Stomach (tissue), 9 donors: ENCODE data around the gene ZNF841. TPM values are rescaled to one million over a fixed set of nuclear protein-coding genes. Genes with fewer than 3 reads are reported as not detected.
A peak's percentile ranks its signal among the peaks of the same experiment; 100 is the strongest.
"Not testable (repeated sequence)": the region's sequence is repeated elsewhere in the genome, so short reads cannot be mapped to it uniquely, and the experiment has no call there.

Experiments used
- DNase-seq, 2 donors: peaks; one replicate each; pipeline versions ENCODE4 v3.0.0 to v3.0.0-alpha.2; 2013 to 2019
- H3K27ac ChIP-seq, 5 donors: fragments of 200-600 bp in 4 of 5; sonication (generic) in 4 of 5; one replicate each; pipeline ENCODE4 v1.5.1; 2013 to 2019; ENCODE audit warnings: mild to moderate bottlenecking in 1 of 5, moderate library complexity in 1 of 5
- H3K27me3 ChIP-seq, 3 donors: fragments of 200-600 bp; sonication (generic); one replicate each; pipeline ENCODE4 v1.5.1; 2017 to 2019; ENCODE audit warnings: mixed run types in 1 of 3
- H3K36me3 ChIP-seq, 4 donors: fragments of 200-600 bp; sonication (generic); 1 replicate in 3 of 4; 2 replicates in 1 of 4; pipeline ENCODE4 v1.5.1; 2016 to 2019
- H3K4me1 ChIP-seq, 4 donors: fragments of 200-600 bp; sonication (generic); one replicate each; pipeline ENCODE4 v1.5.1; 2016 to 2019
- H3K4me3 ChIP-seq, 4 donors: fragments of 200-600 bp; sonication (generic) in 3 of 4; one replicate each; pipeline ENCODE4 v1.5.1; 2016 to 2019; ENCODE audit warnings: mild to moderate bottlenecking in 1 of 4
- H3K9me3 ChIP-seq, 4 donors: fragments of 200-600 bp; sonication (generic); one replicate each; pipeline ENCODE4 v1.5.1; 2016 to 2019
- CTCF ChIP-seq, 7 experiments: fragments of 450-650 bp in 4 of 7; fragments of 200-600 bp in 3 of 7; sonication (generic) in 3 of 7; IDR thresholded peaks; one replicate each; pipeline ENCODE4 v1.5.1; 2016 to 2019; ENCODE audit warnings: antibody characterized with exemption in 7 of 7, control low read depth in 2 of 7, mild to moderate bottlenecking in 1 of 7
- EP300 ChIP-seq: sonication (generic); formaldehyde crosslinking; IDR thresholded peaks from one replicate; pipeline ENCODE4 v1.6.1; 2017; ENCODE audit warnings: antibody characterized with exemption
- POLR2A ChIP-seq, 4 donors: fragments of 450-650 bp; IDR thresholded peaks; one replicate each; pipeline ENCODE4 v1.6.1; 2016; ENCODE audit warnings: antibody characterized with exemption in 4 of 4, control low read depth in 2 of 4, mild to moderate bottlenecking in 1 of 4, moderate library complexity in 1 of 4
- POLR2AphosphoS5 ChIP-seq, 3 donors: sonication (generic); formaldehyde crosslinking; IDR thresholded peaks; one replicate each; pipeline ENCODE4 v1.6.1; 2016; ENCODE audit warnings: antibody characterized with exemption in 3 of 3
- WGBS, 5 donors: extraction: QIAGEN DNeasy Blood & Tissue Kit in 3 of 5; methylation state at CpG; one replicate each; pipeline versions ENCODE4 v1.1.5 to v1.1.7; 2013 to 2018; 5-methylcytosine and 5-hydroxymethylcytosine counted together
- intact Hi-C: fragments of 100-400 bp; cut with DNase I; formaldehyde crosslinking; loops from one replicate; pipeline ENCODE4 v1.15.1; 2023; ENCODE audit warnings: low total_unique reads
- polyA plus RNA-seq, 3 donors: library from polyadenylated mRNA; stranded (reverse); fragments of 200-250 nt; gene quantifications; one replicate each; pipeline ENCODE4 v1.2.3, GENCODE V29; 2013
- small RNA-seq, 4 donors: library from RNA; depleted of rRNA; stranded (forward); fragments of <200 nt; gene quantifications; one replicate each; pipeline ENCODE3, GENCODE V24; 2016
- total RNA-seq, 5 donors: library from RNA; depleted of rRNA; stranded (reverse); fragments of >200 nt; gene quantifications; one replicate each; pipeline versions ENCODE4 v1.1.0 to v1.2.3, GENCODE V29; 2014 to 2016
- donor health status: healthy with polysubstance abuse.
- donor health status: Bipolar disorder and iron deficiency.
- donor health status: healthy.

ZNF841 gene
- total and polyA plus RNA-seq, 8 donors, result 4.3 to 47.4 (median 10.9) TPM

- intact Hi-C loops, result no loop called here
- Histone ChIP-seq H3K27me3 (no peaks in the 10 kb centered on the region), H3K36me3 (peaks cover 23 to 45% (median 35%) of the 10 kb centered on the region in 4 donors), H3K9me3 (peaks cover 14 to 73% (median 59%) of the 10 kb centered on the region in 4 donors), H3K4me3 (peak within 1 kb of the TSS; percentile 69 to 78 (median 73)), H3K27ac (peak within 1 kb of the TSS; percentile 85 to 93 (median 91)), H3K4me1 (peaks cover 0 to 22% (median 14%) of the 10 kb centered on the region in 4 donors)
- TF ChIP-seq POLR2AphosphoS5 (IDR thresholded peaks at IDR 0.05) (peak; percentile 70 to 90 (median 76)), CTCF (IDR thresholded peaks at IDR 0.05) (no peak)
- WGBS, 5 donors, result 1% methylated on average over 39 to 53 of the region's 53 CpGs
- peak; percentile 87 to 97 for DNase-seq
These were observed 67.4 kb downstream of the ZNF841 start, which contains the start of gene ZNF614 for GRCh38 chr19:52028027-52028779. TSS of gene ZNF614 (minus strand) at chr19:52028379. CDS start at chr19:52025745, 2,634 bp downstream.

GRCh38 chr19:52026255-52026990, 69.1 kb downstream of the ZNF841 start:
- Histone ChIP-seq H3K4me3 (peak overlapping the region in 1 of 4 donors; percentile 69), H3K36me3 (peaks cover 32 to 55% (median 50%) of the 10 kb centered on the region in 4 donors), H3K9me3 (peaks cover 11 to 73% (median 57%) of the 10 kb centered on the region in 4 donors), H3K4me1 (peaks cover 0 to 22% (median 14%) of the 10 kb centered on the region in 4 donors)
- DNase-seq, H3K27me3 ChIP-seq, H3K27ac ChIP-seq, intact Hi-C loops: not testable (repeated sequence)
- WGBS, 5 donors, result 79 to 88% (median 83%) methylated on average over 15 of the region's 15 CpGs

- H3K27me3 ChIP-seq, intact Hi-C loops, H3K4me3 ChIP-seq, DNase-seq, H3K27ac ChIP-seq: not testable (repeated sequence)
- Histone ChIP-seq H3K4me1 (peaks cover 0 to 22% (median 14%) of the 10 kb centered on the region in 4 donors), H3K9me3 (peaks cover 19 to 76% (median 62%) of the 10 kb centered on the region in 4 donors), H3K36me3 (peaks cover 48 to 74% (median 69%) of the 10 kb centered on the region in 4 donors)
- 89 to 96% (median 93%) methylated on average over 4 of the region's 4 CpGs for WGBS, 5 donors
These were observed 71.1 kb downstream of the ZNF841 start for GRCh38 chr19:52024478-52024877.

GRCh38 chr19:52022193-52022592, 73.4 kb downstream of the ZNF841 start:
- H3K27me3 ChIP-seq, result no peaks in the 10 kb centered on the region
- peaks cover 26 to 99% (median 84%) of the 10 kb centered on the region in 4 donors for H3K9me3 ChIP-seq
- no peak overlapping the region for H3K27ac ChIP-seq
- 95 to 98% (median 97%) methylated on average over 15 of the region's 15 CpGs for WGBS, 5 donors
- H3K36me3 ChIP-seq, result peaks cover 67 to 97% (median 92%) of the 10 kb centered on the region in 4 donors
- peaks cover 0 to 7% (median 5%) of the 10 kb centered on the region in 4 donors for H3K4me1 ChIP-seq
- DNase-seq, result no peak
- H3K4me3 ChIP-seq, result no peak overlapping the region
- intact Hi-C loops, result no loop called here
- no peak for TF ChIP-seq CTCF (IDR thresholded peaks at IDR 0.05)

GRCh38 chr19:52020506-52020905, 75.1 kb downstream of the ZNF841 start:
- H3K4me3 ChIP-seq, result no peak overlapping the region
- no peak for TF ChIP-seq POLR2A (IDR thresholded peaks at IDR 0.05)
- TF ChIP-seq CTCF (IDR thresholded peaks at IDR 0.05), result no peak
- TF ChIP-seq EP300, result no peak
- TF ChIP-seq POLR2AphosphoS5 (IDR thresholded peaks at IDR 0.05), result no peak
- peaks cover 26 to 100% (median 94%) of the 10 kb centered on the region in 4 donors for H3K9me3 ChIP-seq
- H3K4me1 ChIP-seq, result no peaks in the 10 kb centered on the region
- no peak for DNase-seq
- 97 to 100% (median 98%) methylated on average over 4 of the region's 4 CpGs for WGBS, 5 donors
- no peak overlapping the region for H3K27ac ChIP-seq
- peaks cover 84 to 100% (median 100%) of the 10 kb centered on the region in 4 donors for H3K36me3 ChIP-seq
- H3K27me3 ChIP-seq, result no peaks in the 10 kb centered on the region
- intact Hi-C loops, result no loop called here

Small RNA genes within 50 kb of the gene (small RNA-seq; reads per million reads assigned to genes)
- gene RPL37P23, result 0 reads per million in 4 donors

Other genes with a start within 250 kb of the ZNF841 start
- 10 to 100 TPM in 3 of 5 donors, 1 to 10 TPM in 2; 5.5 to 25.2 (median 14.2) TPM for gene ZNF577, start 207.8 kb downstream of the ZNF841 start, total RNA-seq
- gene ZNF577, start 207.8 kb downstream of the ZNF841 start, polyA plus RNA-seq, result 10 to 100 TPM in 2 of 3 donors, 1 to 10 TPM in 1; 6.0 to 21.5 (median 13.1) TPM
- 10 to 100 TPM in 1 of 5 donors, 1 to 10 TPM in 4; 1.2 to 23.3 (median 8.0) TPM for gene ZNF649, start 190.7 kb downstream of the ZNF841 start, total RNA-seq
- gene ZNF649, start 190.7 kb downstream of the ZNF841 start, polyA plus RNA-seq, result 1 to 10 TPM; 2.9 to 7.5 (median 3.1) TPM
- 10 to 100 TPM in 1 of 5 donors, 1 to 10 TPM in 3, under 1 TPM in 1; 0.29 to 12.8 (median 3.2) TPM for gene ZNF613, start 168.3 kb downstream of the ZNF841 start, total RNA-seq
- 1 to 10 TPM; 1.7 to 7.2 (median 2.2) TPM for gene ZNF613, start 168.3 kb downstream of the ZNF841 start, polyA plus RNA-seq
- gene ZNF350, start 108.9 kb downstream of the ZNF841 start, total RNA-seq, result 100 to 1,000 TPM in 1 of 5 donors, 10 to 100 TPM in 2, 1 to 10 TPM in 1, under 1 TPM in 1; 0.58 to 149 (median 24.2) TPM
- 10 to 100 TPM in 1 of 3 donors, 1 to 10 TPM in 2; 4.1 to 10.2 (median 6.1) TPM for gene ZNF350, start 108.9 kb downstream of the ZNF841 start, polyA plus RNA-seq
- 10 to 100 TPM in 2 of 5 donors, 1 to 10 TPM in 3; 2.9 to 25.7 (median 9.7) TPM for gene ZNF615, start 87.6 kb downstream of the ZNF841 start, total RNA-seq
- gene ZNF615, start 87.6 kb downstream of the ZNF841 start, polyA plus RNA-seq, result 1 to 10 TPM; 2.6 to 5.3 (median 3.4) TPM
- gene ZNF614, start 67.4 kb downstream of the ZNF841 start, total RNA-seq, result 10 to 100 TPM in 2 of 5 donors, 1 to 10 TPM in 2, not detected in 1; 3.8 to 15.2 (median 8.7) TPM
- 1 to 10 TPM; 1.9 to 2.9 (median 2.0) TPM for gene ZNF614, start 67.4 kb downstream of the ZNF841 start, polyA plus RNA-seq
- gene ZNF432, start 46.9 kb downstream of the ZNF841 start, total RNA-seq, result 10 to 100 TPM in 3 of 5 donors, 1 to 10 TPM in 2; 5.2 to 41.3 (median 17.0) TPM
- gene ZNF432, start 46.9 kb downstream of the ZNF841 start, polyA plus RNA-seq, result 1 to 10 TPM; 2.6 to 9.2 (median 9.0) TPM
- gene ZNF616, start 44.2 kb upstream of the ZNF841 start, total RNA-seq, result 10 to 100 TPM in 1 of 5 donors, 1 to 10 TPM in 3, under 1 TPM in 1; 0.29 to 23.3 (median 7.2) TPM
- gene ZNF616, start 44.2 kb upstream of the ZNF841 start, polyA plus RNA-seq, result 1 to 10 TPM; 1.7 to 2.0 (median 1.7) TPM
- 10 to 100 TPM in 2 of 5 donors, 1 to 10 TPM in 3; 1.3 to 17.7 (median 4.1) TPM for gene ZNF836, start 75.9 kb upstream of the ZNF841 start, total RNA-seq
- 1 to 10 TPM; 3.2 to 4.5 (median 3.4) TPM for gene ZNF836, start 75.9 kb upstream of the ZNF841 start, polyA plus RNA-seq
- 100 to 1,000 TPM in 4 of 5 donors, 10 to 100 TPM in 1; 73.3 to 272 (median 192) TPM for gene PPP2R1A, start 94.3 kb upstream of the ZNF841 start, total RNA-seq
- gene PPP2R1A, start 94.3 kb upstream of the ZNF841 start, polyA plus RNA-seq, result 100 to 1,000 TPM in 2 of 3 donors, 10 to 100 TPM in 1; 98.7 to 146 (median 109) TPM
- gene ZNF766, start 173.8 kb upstream of the ZNF841 start, total RNA-seq, result 10 to 100 TPM in 3 of 5 donors, 1 to 10 TPM in 2; 1.3 to 19.6 (median 14.2) TPM
- 1 to 10 TPM; 2.6 to 4.0 (median 3.3) TPM for gene ZNF766, start 173.8 kb upstream of the ZNF841 start, polyA plus RNA-seq
- 10 to 100 TPM in 1 of 5 donors, 1 to 10 TPM in 4; 2.2 to 11.0 (median 8.1) TPM for gene ZNF480, start 201.4 kb upstream of the ZNF841 start, total RNA-seq
- gene ZNF480, start 201.4 kb upstream of the ZNF841 start, polyA plus RNA-seq, result 1 to 10 TPM; 4.0 to 5.2 (median 4.8) TPM
- 1 to 10 TPM in 1 of 5 donors, under 1 TPM in 1, not detected in 3; 0.45 to 2.2 TPM for gene ZNF610, start 240.5 kb upstream of the ZNF841 start, total RNA-seq
- 1 to 10 TPM in 2 of 3 donors, under 1 TPM in 1; 0.93 to 2.6 (median 1.4) TPM for gene ZNF610, start 240.5 kb upstream of the ZNF841 start, polyA plus RNA-seq